ENCODE data around the gene LRRC8D.

Gene LRRC8D

GRCh38 chr1:89938171-89939055 is 117.6 kb downstream of the LRRC8D start:
- Mint-ChIP-seq H3K36me3 (peaks cover 20% of the 10 kb centered on the region), H3K4me1 (no peaks in the 10 kb centered on the region), H3K9me3 (no peaks in the 10 kb centered on the region), H3K27ac (no peak overlapping the region), H3K4me3 (no peak overlapping the region), H3K27me3 (no peaks in the 10 kb centered on the region)

- Mint-ChIP-seq H3K27ac (no peak overlapping the region), H3K4me1 (no peaks in the 10 kb centered on the region), H3K36me3 (peaks cover 13% of the 10 kb centered on the region), H3K9me3 (no peaks in the 10 kb centered on the region), H3K27me3 (no peaks in the 10 kb centered on the region), H3K4me3 (no peak overlapping the region)
Measured at GRCh38 chr1:89939059-89939570, 118.3 kb downstream of the LRRC8D start.

- Mint-ChIP-seq H3K36me3 (peaks cover 10% of the 10 kb centered on the region), H3K4me3 (no peak overlapping the region)
Measured at GRCh38 chr1:89939693-89940438, 119.0 kb downstream of the LRRC8D start.

GRCh38 chr1:89941110-89941766 is 120.4 kb downstream of the LRRC8D start:
- peaks cover 3% of the 10 kb centered on the region for H3K36me3 Mint-ChIP-seq
- H3K9me3 Mint-ChIP-seq: no peaks in the 10 kb centered on the region
- H3K4me1 Mint-ChIP-seq: no peaks in the 10 kb centered on the region
- no peaks in the 10 kb centered on the region for H3K27me3 Mint-ChIP-seq
- no peak overlapping the region for H3K4me3 Mint-ChIP-seq
- no peak overlapping the region for H3K27ac Mint-ChIP-seq

More at GRCh38 chr1:89939693-89940438, 119.0 kb downstream of the LRRC8D start:
- Mint-ChIP-seq H3K4me1 (no peaks in the 10 kb centered on the region), H3K9me3 (no peaks in the 10 kb centered on the region), H3K27ac (no peak overlapping the region), H3K27me3 (no peaks in the 10 kb centered on the region)

- Mint-ChIP-seq H3K36me3 (peaks cover 1% of the 10 kb centered on the region), H3K4me3 (no peak overlapping the region), H3K9me3 (no peaks in the 10 kb centered on the region), H3K27ac (no peak overlapping the region), H3K27me3 (no peaks in the 10 kb centered on the region), H3K4me1 (no peaks in the 10 kb centered on the region)
Measured at GRCh38 chr1:89942014-89942413, 121.2 kb downstream of the LRRC8D start.

- Mint-ChIP-seq H3K9me3 (no peaks in the 10 kb centered on the region), H3K36me3 (peaks cover 1% of the 10 kb centered on the region), H3K27me3 (no peaks in the 10 kb centered on the region), H3K4me3 (no peak overlapping the region), H3K27ac (no peak overlapping the region), H3K4me1 (no peaks in the 10 kb centered on the region)
Measured at GRCh38 chr1:89942825-89943658, 122.2 kb downstream of the LRRC8D start.

GRCh38 chr1:89943846-89944781 is 123.3 kb downstream of the LRRC8D start:
- H3K4me1 Mint-ChIP-seq: no peaks in the 10 kb centered on the region
- no peak overlapping the region for H3K27ac Mint-ChIP-seq
- no peak overlapping the region for H3K4me3 Mint-ChIP-seq

GRCh38 chr1:89945852-89946476 is 125.1 kb downstream of the LRRC8D start:
- H3K36me3 Mint-ChIP-seq: no peaks in the 10 kb centered on the region
- no peaks in the 10 kb centered on the region for H3K27me3 Mint-ChIP-seq
- H3K4me3 Mint-ChIP-seq: no peak overlapping the region
- H3K27ac Mint-ChIP-seq: no peak overlapping the region
- no peaks in the 10 kb centered on the region for H3K9me3 Mint-ChIP-seq
- H3K4me1 Mint-ChIP-seq: no peaks in the 10 kb centered on the region

More at GRCh38 chr1:89943846-89944781, 123.3 kb downstream of the LRRC8D start:
- Mint-ChIP-seq H3K36me3 (peaks cover 1% of the 10 kb centered on the region), H3K9me3 (no peaks in the 10 kb centered on the region), H3K27me3 (no peaks in the 10 kb centered on the region)

GRCh38 chr1:89946532-89946931 is 125.7 kb downstream of the LRRC8D start:
- no peak overlapping the region for H3K27ac Mint-ChIP-seq
- H3K27me3 Mint-ChIP-seq: no peaks in the 10 kb centered on the region
- H3K36me3 Mint-ChIP-seq: no peaks in the 10 kb centered on the region
- H3K4me1 Mint-ChIP-seq: no peaks in the 10 kb centered on the region
- no peaks in the 10 kb centered on the region for H3K9me3 Mint-ChIP-seq
- no peak overlapping the region for H3K4me3 Mint-ChIP-seq

GRCh38 chr1:89948722-89949345 is 128.0 kb downstream of the LRRC8D start:
- Mint-ChIP-seq H3K4me3 (no peak overlapping the region), H3K36me3 (no peaks in the 10 kb centered on the region), H3K4me1 (peaks cover 5% of the 10 kb centered on the region), H3K27ac (no peak overlapping the region), H3K27me3 (no peaks in the 10 kb centered on the region), H3K9me3 (no peaks in the 10 kb centered on the region)

- no peaks in the 10 kb centered on the region for H3K27me3 Mint-ChIP-seq
- H3K4me3 Mint-ChIP-seq: no peak overlapping the region
- H3K36me3 Mint-ChIP-seq: no peaks in the 10 kb centered on the region
- no peaks in the 10 kb centered on the region for H3K9me3 Mint-ChIP-seq
- H3K4me1 Mint-ChIP-seq: peaks cover 8% of the 10 kb centered on the region
- H3K27ac Mint-ChIP-seq: no peak overlapping the region
Measured at GRCh38 chr1:89949991-89950624, 129.3 kb downstream of the LRRC8D start.

GRCh38 chr1:89950703-89951102 is 129.9 kb downstream of the LRRC8D start:
- H3K27ac Mint-ChIP-seq: no peak overlapping the region
- no peaks in the 10 kb centered on the region for H3K36me3 Mint-ChIP-seq
- peaks cover 8% of the 10 kb centered on the region for H3K4me1 Mint-ChIP-seq
- H3K9me3 Mint-ChIP-seq: no peaks in the 10 kb centered on the region
- no peak overlapping the region for H3K4me3 Mint-ChIP-seq
- no peaks in the 10 kb centered on the region for H3K27me3 Mint-ChIP-seq
